Mucosa of rectum (tissue), 2 donors: Measurements from ENCODE around the gene EIF1B.

Source experiments
- H3K27ac ChIP-seq, 2 donors: one replicate each; pipeline ENCODE4 v1.7.0; 2013; ENCODE audit warnings: inconsistent platforms in 2 of 2, low read depth in 2 of 2, low read length in 2 of 2
- H3K27me3 ChIP-seq, 2 donors: one replicate each; pipeline ENCODE4 v1.7.0; 2013; ENCODE audit warnings: low read length in 2 of 2; ENCODE audit not compliant: control insufficient read depth in 2 of 2, insufficient read depth in 2 of 2
- H3K36me3 ChIP-seq, 2 donors: one replicate each; pipeline ENCODE4 v1.7.0; 2013; ENCODE audit warnings: low read length in 2 of 2; ENCODE audit not compliant: control insufficient read depth in 2 of 2, insufficient read depth in 2 of 2
- H3K4me1 ChIP-seq, 2 donors: one replicate each; pipeline ENCODE4 v1.7.0; 2013; ENCODE audit warnings: low read length in 2 of 2, mild to moderate bottlenecking in 1 of 2; ENCODE audit not compliant: control insufficient read depth in 2 of 2, insufficient read depth in 2 of 2
- H3K4me3 ChIP-seq, 2 donors: one replicate each; pipeline ENCODE4 v1.7.0; 2013; ENCODE audit warnings: low read length in 2 of 2
- H3K9ac ChIP-seq, 2 donors: one replicate each; pipeline ENCODE4 v1.7.0; 2013; ENCODE audit warnings: low read length in 2 of 2, low read depth in 1 of 2, mild to moderate bottlenecking in 1 of 2
- H3K9me3 ChIP-seq, 2 donors: one replicate each; pipeline ENCODE4 v1.7.0; 2013; ENCODE audit warnings: low read length in 2 of 2; ENCODE audit not compliant: control insufficient read depth in 2 of 2
- donor health status: healthy.
- donor health status: Normal muscosa, but diverticular disease.

Gene EIF1B

GRCh38 chr3:40307176-40307575 is 2.3 kb upstream of the EIF1B start:
- Histone ChIP-seq H3K4me3 (no peak overlapping the region), H3K27ac (no peak overlapping the region), H3K9ac (no peak overlapping the region)

GRCh38 chr3:40308725-40309417 is 636 bp upstream of the EIF1B start:
- peak overlapping the region; percentile 66 to 96 for H3K9ac ChIP-seq
- H3K9me3 ChIP-seq = no peaks in the 10 kb centered on the region
- H3K27me3 ChIP-seq = no peaks in the 10 kb centered on the region
- peaks cover 6 to 8% of the 10 kb centered on the region in 2 donors for H3K4me1 ChIP-seq
- peaks cover 18 to 19% of the 10 kb centered on the region in 2 donors for H3K36me3 ChIP-seq
- peak overlapping the region; percentile 50 to 76 for H3K27ac ChIP-seq
- peak overlapping the region; percentile 59 to 78 for H3K4me3 ChIP-seq

More at GRCh38 chr3:40307176-40307575, 2.3 kb upstream of the EIF1B start:
- Histone ChIP-seq H3K9me3 (no peaks in the 10 kb centered on the region), H3K27me3 (no peaks in the 10 kb centered on the region), H3K36me3 (peaks cover 7% of the 10 kb centered on the region in 2 donors), H3K4me1 (peaks cover 6 to 8% of the 10 kb centered on the region in 2 donors)

GRCh38 chr3:40309925-40310695 is 603 bp downstream of the EIF1B start:
- H3K9ac ChIP-seq = peak overlapping the region; percentile 90 to 96
- H3K4me3 ChIP-seq = peak overlapping the region; percentile 80 to 92
- H3K27me3 ChIP-seq = no peaks in the 10 kb centered on the region
- peaks cover 19 to 23% of the 10 kb centered on the region in 2 donors for H3K36me3 ChIP-seq
- peak overlapping the region; percentile 92 for H3K27ac ChIP-seq
- peaks cover 6 to 14% of the 10 kb centered on the region in 2 donors for H3K4me1 ChIP-seq
- no peaks in the 10 kb centered on the region for H3K9me3 ChIP-seq

- Histone ChIP-seq H3K36me3 (peaks cover 19 to 23% of the 10 kb centered on the region in 2 donors), H3K4me3 (peak overlapping the region; percentile 80 to 92), H3K9me3 (no peaks in the 10 kb centered on the region), H3K27ac (no peak overlapping the region), H3K27me3 (no peaks in the 10 kb centered on the region), H3K9ac (peak overlapping the region; percentile 90 to 96), H3K4me1 (peaks cover 6 to 14% of the 10 kb centered on the region in 2 donors)
Measured at GRCh38 chr3:40310705-40311104, 1.2 kb downstream of the EIF1B start.

GRCh38 chr3:40312661-40313226 is 3.2 kb downstream of the EIF1B start:
- H3K27me3 ChIP-seq = no peaks in the 10 kb centered on the region
- H3K27ac ChIP-seq = no peak overlapping the region
- no peak overlapping the region for H3K9ac ChIP-seq
- peaks cover 19 to 23% of the 10 kb centered on the region in 2 donors for H3K36me3 ChIP-seq
- H3K4me1 ChIP-seq = peaks cover 6 to 14% of the 10 kb centered on the region in 2 donors
- H3K9me3 ChIP-seq = no peaks in the 10 kb centered on the region
- no peak overlapping the region for H3K4me3 ChIP-seq

GRCh38 chr3:40313975-40314860 is 4.7 kb downstream of the EIF1B start:
- H3K9ac ChIP-seq = no peak overlapping the region
- no peak overlapping the region for H3K4me3 ChIP-seq
- H3K4me1 ChIP-seq = peaks cover 6 to 8% of the 10 kb centered on the region in 2 donors
- no peak overlapping the region for H3K27ac ChIP-seq
- no peaks in the 10 kb centered on the region for H3K27me3 ChIP-seq
- no peaks in the 10 kb centered on the region for H3K9me3 ChIP-seq
- H3K36me3 ChIP-seq = peaks cover 19 to 23% of the 10 kb centered on the region in 2 donors

GRCh38 chr3:40317061-40317855 is 7.8 kb downstream of the EIF1B start:
- no peak overlapping the region for H3K4me3 ChIP-seq
- no peak overlapping the region for H3K27ac ChIP-seq
- no peak overlapping the region for H3K9ac ChIP-seq
- no peaks in the 10 kb centered on the region for H3K9me3 ChIP-seq
- peaks cover 0 to 6% of the 10 kb centered on the region in 2 donors for H3K4me1 ChIP-seq
- no peaks in the 10 kb centered on the region for H3K27me3 ChIP-seq
- peaks cover 11 to 16% of the 10 kb centered on the region in 2 donors for H3K36me3 ChIP-seq

- Histone ChIP-seq H3K9ac (no peak overlapping the region), H3K36me3 (no peaks in the 10 kb centered on the region), H3K9me3 (no peaks in the 10 kb centered on the region), H3K27me3 (no peaks in the 10 kb centered on the region), H3K27ac (no peak overlapping the region), H3K4me3 (no peak overlapping the region), H3K4me1 (no peaks in the 10 kb centered on the region)
Measured at GRCh38 chr3:40321818-40322217, 12.3 kb downstream of the EIF1B start.

- H3K27me3 ChIP-seq = no peaks in the 10 kb centered on the region
- H3K9me3 ChIP-seq = no peaks in the 10 kb centered on the region
- no peaks in the 10 kb centered on the region for H3K4me1 ChIP-seq
- no peak overlapping the region for H3K9ac ChIP-seq
- H3K4me3 ChIP-seq = no peak overlapping the region
- no peak overlapping the region for H3K27ac ChIP-seq
- H3K36me3 ChIP-seq = no peaks in the 10 kb centered on the region
Measured at GRCh38 chr3:40323946-40324345, 14.4 kb downstream of the EIF1B start.
